Breast epithelium (tissue), 3 donors: ENCODE results near the gene ALPK3.

Source experiments
- POLR2AphosphoS5 ChIP-seq, 3 donors: sonication (generic); formaldehyde crosslinking; IDR thresholded peaks; one replicate each; pipeline ENCODE4 v1.6.1; 2017; ENCODE audit warnings: antibody characterized with exemption in 3 of 3
- TF ChIP-seq, protein P1 (sequence below), 3 donors: fragments of 450-650 bp; IDR thresholded peaks; one replicate each; pipeline ENCODE4 v1.5.1; 2016 to 2017; ENCODE audit warnings: antibody characterized with exemption in 3 of 3, mild to moderate bottlenecking in 3 of 3, moderate library complexity in 3 of 3

DNA sequence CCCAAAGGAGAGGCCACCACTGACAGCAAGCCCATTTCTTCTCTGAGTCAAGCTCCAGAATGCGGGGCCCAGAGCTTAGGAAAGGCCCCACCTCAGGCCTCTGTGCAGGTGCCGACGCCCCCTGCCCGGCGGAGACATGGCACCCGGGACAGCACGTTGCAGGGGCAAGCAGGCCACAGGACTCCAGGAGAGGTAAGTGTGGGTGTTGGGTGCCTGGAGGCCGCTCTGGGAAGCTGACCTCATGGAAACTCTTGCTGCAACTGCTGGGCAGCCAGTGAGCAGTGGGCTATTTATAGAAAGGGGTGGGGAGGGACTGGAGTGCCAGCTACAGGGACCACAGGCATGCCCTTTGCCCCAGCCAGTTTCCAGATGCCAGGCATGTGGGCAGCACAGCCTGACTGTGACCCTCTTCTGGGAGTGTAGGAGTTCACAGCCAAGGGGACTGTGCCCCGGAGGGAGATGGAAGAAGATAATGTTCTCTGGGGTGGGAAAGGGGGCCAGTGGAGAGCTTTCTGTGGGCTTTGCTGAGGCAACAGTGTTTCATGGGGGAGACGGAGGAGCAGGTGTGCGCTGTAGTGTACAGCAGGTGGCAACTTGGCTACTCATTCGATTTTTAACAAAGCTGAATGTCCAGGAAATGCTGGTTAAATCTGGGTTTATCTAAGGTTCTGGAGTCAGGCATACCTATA is 23.7 kb downstream of the ALPK3 start:
- TF ChIP-seq POLR2AphosphoS5 (IDR thresholded peaks at IDR 0.05) = peak in 1 of 3 donors; percentile 44
- TF ChIP-seq, protein P1, sequence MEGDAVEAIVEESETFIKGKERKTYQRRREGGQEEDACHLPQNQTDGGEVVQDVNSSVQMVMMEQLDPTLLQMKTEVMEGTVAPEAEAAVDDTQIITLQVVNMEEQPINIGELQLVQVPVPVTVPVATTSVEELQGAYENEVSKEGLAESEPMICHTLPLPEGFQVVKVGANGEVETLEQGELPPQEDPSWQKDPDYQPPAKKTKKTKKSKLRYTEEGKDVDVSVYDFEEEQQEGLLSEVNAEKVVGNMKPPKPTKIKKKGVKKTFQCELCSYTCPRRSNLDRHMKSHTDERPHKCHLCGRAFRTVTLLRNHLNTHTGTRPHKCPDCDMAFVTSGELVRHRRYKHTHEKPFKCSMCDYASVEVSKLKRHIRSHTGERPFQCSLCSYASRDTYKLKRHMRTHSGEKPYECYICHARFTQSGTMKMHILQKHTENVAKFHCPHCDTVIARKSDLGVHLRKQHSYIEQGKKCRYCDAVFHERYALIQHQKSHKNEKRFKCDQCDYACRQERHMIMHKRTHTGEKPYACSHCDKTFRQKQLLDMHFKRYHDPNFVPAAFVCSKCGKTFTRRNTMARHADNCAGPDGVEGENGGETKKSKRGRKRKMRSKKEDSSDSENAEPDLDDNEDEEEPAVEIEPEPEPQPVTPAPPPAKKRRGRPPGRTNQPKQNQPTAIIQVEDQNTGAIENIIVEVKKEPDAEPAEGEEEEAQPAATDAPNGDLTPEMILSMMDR (IDR thresholded peaks at IDR 0.05) = no peak
